Neural cell (in vitro differentiated cells): Measurements from ENCODE around the gene UROC1. TPM values are rescaled to one million over a fixed set of nuclear protein-coding genes. Genes with fewer than 3 reads are reported as not detected.

Experiments used
- H2AFZ ChIP-seq: fragments of 200-600, 300-800 bp; sonication (generic), shearing (Covaris generic); 2 replicates; pipeline ENCODE4 v1.6.0; 2014; ENCODE audit warnings: low read depth, mild to moderate bottlenecking, antibody characterized with exemption, low read length, moderate library complexity
- H3F3A ChIP-seq: fragments of 200-600 bp; shearing (Covaris generic); 2 replicates; pipeline ENCODE4 v1.6.1; 2016; ENCODE audit warnings: mild to moderate bottlenecking, moderate library complexity, mixed read lengths, antibody characterized with exemption, low read length; ENCODE audit not compliant: insufficient read depth, poor library complexity, severe bottlenecking
- H3K27ac ChIP-seq: fragments of 200-600, 300-800 bp; sonication (generic), shearing (Covaris generic); 2 replicates; pipeline ENCODE4 v1.5.1; 2014; ENCODE audit warnings: mild to moderate bottlenecking, low read length, moderate library complexity
- H3K27me3 ChIP-seq: fragments of 300-800, 200-600 bp; sonication (generic), shearing (Covaris generic); 2 replicates; pipeline ENCODE4 v1.6.0; 2014; ENCODE audit warnings: mild to moderate bottlenecking, low read depth, low read length, moderate library complexity; ENCODE audit not compliant: insufficient read depth
- H3K36me3 ChIP-seq: fragments of 300-800, 200-600 bp; sonication (generic), shearing (Covaris generic); 2 replicates; pipeline ENCODE4 v1.5.1; 2014; ENCODE audit warnings: mild to moderate bottlenecking, antibody characterized with exemption, low read length, moderate library complexity; ENCODE audit not compliant: insufficient read depth
- H3K4me2 ChIP-seq: fragments of 300-800, 200-600 bp; sonication (generic), shearing (Covaris generic); 2 replicates; pipeline ENCODE4 v1.6.0; 2014; ENCODE audit warnings: mild to moderate bottlenecking, low read length
- H3K4me3 ChIP-seq: fragments of 300-800, 200-600 bp; sonication (generic), shearing (Covaris generic); 2 replicates; pipeline ENCODE4 v1.5.1; 2014; ENCODE audit warnings: mild to moderate bottlenecking, low read length, moderate library complexity
- H3K79me2 ChIP-seq: fragments of 200-600 bp; shearing (Covaris generic); replicated peaks from 2 replicates; pipeline ENCODE4 v1.6.0; 2014; ENCODE audit warnings: mild to moderate bottlenecking, low read length, moderate library complexity; ENCODE audit not compliant: insufficient read depth
- H3K9ac ChIP-seq: fragments of 300-800, 200-600 bp; sonication (generic), shearing (Covaris generic); 2 replicates; pipeline ENCODE4 v1.6.1; 2016; ENCODE audit warnings: mild to moderate bottlenecking, low read length, mixed read lengths
- H3K9me2 ChIP-seq: fragments of 200-600 bp; shearing (Covaris generic); 2 replicates; pipeline ENCODE4 v1.6.1; 2016; ENCODE audit warnings: mild to moderate bottlenecking, low read length, mixed read lengths; ENCODE audit not compliant: insufficient read depth
- H3K9me3 ChIP-seq: fragments of 200-600, 300-800 bp; sonication (generic), shearing (Covaris generic); 2 replicates; pipeline ENCODE4 v1.6.1; 2016; ENCODE audit warnings: mild to moderate bottlenecking, mixed run types, low read length, moderate library complexity, mixed read lengths
- H4K20me1 ChIP-seq: fragments of 200-600 bp; shearing (Covaris generic); 2 replicates; pipeline ENCODE4 v1.6.1; 2016; ENCODE audit warnings: mild to moderate bottlenecking, mixed run types; ENCODE audit not compliant: insufficient read depth
- CTCF ChIP-seq: fragments of 450-650 bp; IDR thresholded peaks from 2 replicates; pipeline ENCODE4 v1.5.1; 2014; ENCODE audit warnings: antibody characterized with exemption, mild to moderate bottlenecking, moderate library complexity; ENCODE audit not compliant: poor library complexity, severe bottlenecking
- EP300 ChIP-seq: fragments of 450-650 bp; conservative IDR thresholded peaks from 2 replicates; pipeline ENCODE4 v1.6.1; 2014; ENCODE audit warnings: antibody characterized with exemption, mild to moderate bottlenecking, moderate library complexity; ENCODE audit not compliant: poor library complexity, severe bottlenecking
- EZH2 ChIP-seq: fragments of 200-600, 300-800 bp; shearing (Covaris generic), sonication (generic); IDR thresholded peaks from 2 replicates; pipeline ENCODE4 v1.6.1; 2014; ENCODE audit warnings: antibody characterized with exemption, low read length, borderline replicate concordance, mild to moderate bottlenecking; ENCODE audit not compliant: insufficient read depth, poor library complexity, severe bottlenecking
- MXI1 ChIP-seq: fragments of 450-650 bp; conservative IDR thresholded peaks from 2 replicates; pipeline ENCODE4 v1.6.1; 2014; ENCODE audit warnings: antibody characterized with exemption, mild to moderate bottlenecking; ENCODE audit not compliant: poor library complexity, severe bottlenecking
- POLR2AphosphoS5 ChIP-seq: IDR thresholded peaks from 2 replicates; pipeline ENCODE4 v1.6.1; 2012
- RAD21 ChIP-seq: fragments of 450-650 bp; conservative IDR thresholded peaks from 2 replicates; pipeline ENCODE4 v1.6.1; 2014; ENCODE audit warnings: antibody characterized with exemption, mild to moderate bottlenecking, moderate library complexity
- REST ChIP-seq: IDR thresholded peaks from 2 replicates; pipeline ENCODE4 v1.6.1; 2012; ENCODE audit warnings: borderline replicate concordance
- SMC3 ChIP-seq: fragments of 450-650 bp; conservative IDR thresholded peaks from 2 replicates; pipeline ENCODE4 v1.6.1; 2014; ENCODE audit warnings: antibody characterized with exemption, mild to moderate bottlenecking, moderate library complexity; ENCODE audit not compliant: poor library complexity
- TAF1 ChIP-seq: IDR thresholded peaks from 2 replicates; pipeline ENCODE4 v1.6.1; 2012; ENCODE audit warnings: low read depth
- polyA plus RNA-seq: library from polyadenylated mRNA; depleted of rRNA; stranded (reverse); fragments of >200 nt; gene quantifications from 2 replicates; pipeline ENCODE4 v1.2.3, GENCODE V29; 2014

UROC1 gene
- polyA plus RNA-seq, 1 donor from 2014 or later: not detected

- Histone ChIP-seq H3K79me2 (no peaks in the 10 kb centered on the region), H3K9me3 (no peaks in the 10 kb centered on the region), H3F3A (no peaks in the 10 kb centered on the region), H2AFZ (no peak overlapping the region), H3K4me3 (no peak overlapping the region), H3K4me2 (no peak overlapping the region), H4K20me1 (no peaks in the 10 kb centered on the region), H3K27me3 (no peaks in the 10 kb centered on the region), H3K9me2 (no peaks in the 10 kb centered on the region), H3K27ac (no peak overlapping the region), H3K36me3 (no peaks in the 10 kb centered on the region), H3K9ac (no peak overlapping the region)
- TF ChIP-seq SMC3 (no peak), EZH2 (no peak), REST (no peak), TAF1 (no peak), CTCF (no peak), POLR2AphosphoS5 (no peak), MXI1 (no peak), RAD21 (no peak), EP300 (no peak)
Measured at GRCh38 chr3:126481808-126482502, 35.6 kb downstream of the UROC1 start.

GRCh38 chr3:126480861-126481260 lies 36.7 kb downstream of the UROC1 start:
- Histone ChIP-seq H3K79me2 (no peaks in the 10 kb centered on the region), H3F3A (no peaks in the 10 kb centered on the region), H3K4me2 (no peak overlapping the region), H2AFZ (no peak overlapping the region), H3K9ac (no peak overlapping the region), H3K27ac (no peak overlapping the region), H3K9me2 (no peaks in the 10 kb centered on the region), H4K20me1 (no peaks in the 10 kb centered on the region), H3K9me3 (no peaks in the 10 kb centered on the region), H3K4me3 (no peak overlapping the region), H3K36me3 (no peaks in the 10 kb centered on the region), H3K27me3 (no peaks in the 10 kb centered on the region)
- TF ChIP-seq TAF1 (no peak), POLR2AphosphoS5 (no peak), REST (no peak), SMC3 (no peak), EP300 (no peak), CTCF (no peak), MXI1 (no peak), RAD21 (no peak), EZH2 (no peak)
